Posterior cingulate gyrus (tissue), 11 donors: ENCODE measurements around the gene SPCS3.
"Not testable (repeated sequence)": the region's sequence is repeated elsewhere in the genome, so short reads cannot be mapped to it uniquely, and the experiment has no call there.

Experiments
- DNase-seq, 10 donors: peaks; one replicate each; pipeline versions ENCODE4 v3.0.0 to v3.0.0-alpha.2; 2020 to 2021; ENCODE audit warnings: mixed read lengths in 3 of 10
- intact Hi-C: fragments of 100-400 bp; cut with DNase I; formaldehyde crosslinking; loops from one replicate; pipeline ENCODE4 v1.15.1; 2023

The SPCS3 gene

DNA sequence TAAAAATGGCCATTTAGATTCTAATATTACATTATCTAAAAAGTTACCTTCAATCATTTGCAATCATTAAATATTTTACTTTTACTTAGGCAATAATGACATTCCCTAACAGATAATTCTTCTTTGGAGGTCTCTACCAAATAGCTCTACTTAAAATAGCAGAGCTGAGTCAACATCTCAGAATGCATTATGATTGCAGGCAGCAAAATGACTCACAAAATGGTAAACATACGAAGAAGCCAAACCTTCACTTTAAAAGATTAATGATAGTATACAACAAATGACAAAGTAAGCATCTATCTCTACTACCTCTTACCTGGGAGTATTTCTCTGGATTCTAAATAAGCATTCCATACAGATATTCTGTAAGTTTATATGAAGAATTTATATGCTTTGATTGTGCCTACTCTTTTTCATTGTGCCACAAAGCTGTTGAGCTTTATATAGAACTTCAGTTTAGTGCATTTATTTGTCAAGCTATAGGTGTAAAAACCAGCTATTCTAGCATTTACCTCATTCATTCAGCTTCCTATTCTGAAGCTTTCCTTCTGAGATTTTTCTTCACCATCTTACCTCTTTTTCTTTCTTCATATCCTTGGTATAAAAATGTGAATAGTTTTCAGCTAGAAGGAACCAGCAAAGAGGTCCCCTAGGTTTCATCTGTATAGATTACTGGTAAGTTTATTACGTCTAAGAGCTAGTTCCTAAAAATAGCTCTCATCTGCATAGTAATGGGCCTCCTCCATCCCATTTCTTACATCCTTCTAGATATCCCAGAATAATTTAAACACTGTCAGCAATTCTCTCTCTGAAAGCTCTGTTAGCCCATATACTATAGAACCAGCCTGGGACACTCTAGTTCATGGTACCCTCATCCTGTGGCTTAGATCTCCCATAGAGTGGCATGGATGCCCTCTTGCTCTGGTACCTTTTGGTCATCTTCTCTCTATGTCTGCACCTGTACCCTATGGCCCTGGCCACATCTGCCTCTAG lies 17.2 kb upstream of the SPCS3 start:
- intact Hi-C loops: no loop called here

GRCh38 chr4:176303938-176304337 lies 15.8 kb upstream of the SPCS3 start:
- intact Hi-C loops: no loop called here
- DNase-seq: no peak

More for the DNA sequence above, 17.2 kb upstream of the SPCS3 start:
- DNase-seq: no peak

GRCh38 chr4:176306837-176307665 lies 12.7 kb upstream of the SPCS3 start:
- DNase-seq: no peak
- intact Hi-C loops: no loop called here

DNA sequence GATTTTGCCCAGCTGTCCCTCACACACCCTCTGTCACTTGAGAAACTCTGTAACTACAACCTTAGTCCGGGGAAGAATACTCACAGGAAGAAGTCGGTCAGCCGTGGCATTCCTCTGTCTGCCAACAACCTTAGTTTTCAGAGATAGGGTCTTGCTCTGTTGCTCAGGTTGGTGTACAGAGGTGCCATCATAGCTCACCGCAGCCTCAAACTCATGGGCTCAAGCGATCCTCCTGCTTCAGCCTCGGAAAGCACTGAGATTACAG lies 12.2 kb upstream of the SPCS3 start:
- intact Hi-C loops: no loop called here

DNA sequence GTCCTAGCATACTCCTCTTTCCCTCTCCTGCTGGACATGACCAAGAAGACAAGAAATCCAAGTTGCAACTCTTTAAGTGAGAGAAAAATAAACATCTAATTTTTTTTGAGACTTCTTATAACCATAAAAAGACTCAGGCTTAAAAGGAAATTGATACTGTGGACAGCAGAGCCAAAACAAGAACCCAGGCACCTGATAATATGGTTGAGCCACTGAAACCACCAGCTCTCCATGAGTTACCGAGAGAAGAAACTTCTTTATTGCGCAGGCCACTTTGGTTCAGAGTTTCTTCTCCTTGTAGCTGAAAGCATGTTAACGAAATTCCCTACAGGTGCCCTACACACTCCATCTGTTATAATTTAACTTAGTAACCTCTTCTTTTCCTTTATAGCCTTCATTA lies 11.3 kb upstream of the SPCS3 start:
- intact Hi-C loops: no loop called here
- DNase-seq: no peak

More for the DNA sequence above, 12.2 kb upstream of the SPCS3 start:
- no peak for DNase-seq

DNA sequence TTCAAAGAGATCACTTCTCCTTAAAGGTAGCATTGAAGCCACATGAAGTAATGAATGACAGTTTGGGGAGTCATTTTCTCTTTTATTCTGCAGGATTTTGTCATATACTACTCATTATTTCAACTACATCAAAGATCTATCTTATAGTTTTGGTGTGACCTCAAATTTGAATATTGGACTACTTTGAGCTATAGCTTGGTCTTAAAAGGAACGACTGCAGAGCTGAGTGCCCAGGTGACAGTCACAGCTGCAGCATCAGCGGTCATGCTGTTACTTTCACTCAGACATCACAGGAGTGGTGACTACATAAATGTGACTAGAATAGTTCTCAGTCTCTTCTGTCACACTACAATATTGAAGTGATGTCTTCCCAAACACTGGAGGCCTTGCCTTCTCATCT lies 10.7 kb upstream of the SPCS3 start:
- no peak for DNase-seq
- intact Hi-C loops: no loop called here

DNA sequence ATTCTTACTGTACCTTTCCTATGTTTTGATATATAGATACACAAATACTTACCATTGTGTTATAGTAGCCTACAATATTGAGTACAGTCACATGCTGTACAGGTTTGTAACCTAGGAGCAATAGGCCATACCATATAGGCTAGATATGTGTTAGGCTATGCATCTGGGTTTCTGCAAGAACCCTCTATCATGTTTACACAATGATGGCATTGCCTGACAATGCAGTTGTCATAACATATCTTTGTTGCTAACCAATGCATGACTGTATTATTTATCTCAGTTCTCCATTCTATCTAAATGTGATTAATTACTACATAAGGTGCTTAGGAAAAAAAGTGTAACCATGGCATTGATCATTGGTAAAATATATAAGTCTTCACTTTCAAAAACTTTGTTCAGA lies 10.0 kb upstream of the SPCS3 start:
- no peak for DNase-seq
- intact Hi-C loops: no loop called here

DNA sequence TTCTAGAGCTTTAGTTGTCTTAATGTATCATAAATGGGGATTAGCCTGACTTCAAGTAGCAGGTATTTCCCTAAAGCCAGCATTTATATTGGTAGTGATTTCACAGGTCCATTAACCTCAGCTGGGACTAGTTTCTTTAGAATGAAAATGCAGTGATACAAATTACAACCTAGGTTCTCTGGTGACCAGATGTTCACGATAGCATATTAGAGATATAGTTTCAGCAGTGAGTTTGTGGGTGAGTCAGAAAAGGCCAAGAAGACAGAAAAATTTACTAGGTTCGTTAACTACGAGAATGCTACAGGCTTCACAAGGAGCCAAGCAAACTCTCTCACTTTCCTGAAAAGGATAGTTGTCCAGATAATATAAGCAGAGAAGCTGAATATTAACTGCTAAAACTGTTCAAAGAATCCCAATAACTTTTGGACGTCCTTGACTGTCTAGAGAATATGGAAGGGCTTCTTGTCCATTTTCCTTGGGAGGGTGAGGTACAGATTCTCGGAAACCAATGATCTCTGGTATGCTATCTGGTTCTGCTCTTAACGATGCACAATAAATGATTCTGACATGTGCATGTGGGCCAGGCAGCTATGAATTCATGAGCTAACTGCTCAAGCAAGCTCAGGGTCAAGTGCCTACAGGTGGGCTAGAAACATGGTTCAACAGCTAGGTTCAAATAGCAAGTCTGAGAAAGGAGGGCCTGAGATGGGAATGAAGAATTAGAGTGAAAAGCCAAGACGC lies 6.0 kb upstream of the SPCS3 start:
- intact Hi-C loops: no loop called here
- DNase-seq: no peak

- no peak for DNase-seq
- intact Hi-C loops: loop anchor here (1.0 kb wide), 1 partner anchor 21 kb away; no protein-coding TSS in a partner anchor
Measured at GRCh38 chr4:176319151-176319703, 539 bp upstream of the SPCS3 start.

DNA sequence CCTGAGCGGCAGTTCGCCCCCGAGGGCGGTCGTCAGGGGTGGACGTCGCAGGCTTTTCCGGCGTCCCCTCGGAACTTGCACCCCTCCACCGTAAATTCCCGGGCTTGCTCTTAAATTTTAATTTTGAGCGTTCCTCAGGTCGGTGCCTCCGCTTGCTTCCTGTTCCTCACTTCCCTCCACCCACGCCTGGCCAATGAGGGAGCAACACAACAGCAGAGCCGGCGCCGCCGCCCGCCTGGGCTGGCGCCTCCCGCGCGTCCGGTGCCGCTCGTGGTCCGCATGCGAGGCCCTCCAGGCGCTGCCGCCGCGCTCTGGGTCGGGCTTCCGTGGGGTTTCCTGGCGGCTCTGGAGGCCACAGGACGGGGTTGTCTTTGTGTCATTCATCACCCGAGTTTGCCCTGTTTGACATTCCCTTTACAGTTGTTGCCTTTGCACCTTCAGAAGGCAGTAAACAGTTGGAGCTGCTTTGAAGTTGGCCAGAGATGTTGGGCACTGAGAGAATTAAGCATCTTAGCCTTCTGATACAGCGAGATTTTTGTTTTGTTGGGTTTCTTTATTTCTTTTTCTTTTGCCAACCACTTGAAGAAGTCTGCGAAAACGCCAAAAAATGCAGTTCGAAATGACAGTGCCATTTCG lies 692 bp downstream of the SPCS3 start:
- intact Hi-C loops: loop anchor here (2.0 kb wide), 1 partner anchor 126 kb away; the partner anchor contains the start of gene SPATA4
- peak; percentile 73 to 97 (median 85) for DNase-seq

- DNase-seq: no peak
- intact Hi-C loops: loop anchor here (2.0 kb wide), 1 partner anchor 126 kb away; the partner anchor contains the start of gene SPATA4
Measured at GRCh38 chr4:176320976-176321361, 1.2 kb downstream of the SPCS3 start.

- intact Hi-C loops: loop anchor here (2.0 kb wide), 1 partner anchor 127 kb away; the partner anchor contains the start of gene SPATA4
- no peak for DNase-seq
Measured at GRCh38 chr4:176321589-176321988, 1.8 kb downstream of the SPCS3 start.

DNA sequence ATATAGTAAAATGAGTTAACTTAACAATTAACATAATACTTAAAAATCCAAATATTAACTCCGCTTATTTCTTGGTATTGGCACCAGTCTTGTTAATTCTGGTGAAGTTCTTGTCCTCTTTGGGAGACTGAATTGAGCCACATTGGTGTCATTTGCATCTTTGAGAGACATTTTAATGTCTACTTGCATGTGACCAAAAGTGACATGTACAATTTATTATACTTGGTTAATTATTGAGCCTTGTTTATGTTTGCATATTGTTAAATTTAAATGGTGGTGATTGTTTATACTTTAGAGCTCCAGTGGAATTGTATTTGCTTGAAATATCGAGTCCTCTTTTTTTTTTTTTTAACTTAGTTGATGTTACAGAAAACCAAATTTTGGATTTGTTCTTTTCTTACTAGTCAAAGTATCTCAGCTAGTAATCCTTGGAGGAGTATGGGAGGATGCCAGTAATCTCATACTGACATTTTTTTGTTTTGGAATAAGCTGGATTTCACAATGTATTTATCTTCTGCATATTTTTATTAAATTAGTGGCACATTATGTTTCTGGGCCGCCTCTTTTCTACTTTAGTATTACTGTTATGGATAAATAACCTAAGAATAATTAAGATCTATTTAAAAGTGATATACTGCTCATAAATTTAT lies 3.9 kb downstream of the SPCS3 start:
- no peak for DNase-seq
- intact Hi-C loops: no loop called here

GRCh38 chr4:176324876-176325275 lies 5.1 kb downstream of the SPCS3 start:
- intact Hi-C loops, DNase-seq: not testable (repeated sequence)

DNA sequence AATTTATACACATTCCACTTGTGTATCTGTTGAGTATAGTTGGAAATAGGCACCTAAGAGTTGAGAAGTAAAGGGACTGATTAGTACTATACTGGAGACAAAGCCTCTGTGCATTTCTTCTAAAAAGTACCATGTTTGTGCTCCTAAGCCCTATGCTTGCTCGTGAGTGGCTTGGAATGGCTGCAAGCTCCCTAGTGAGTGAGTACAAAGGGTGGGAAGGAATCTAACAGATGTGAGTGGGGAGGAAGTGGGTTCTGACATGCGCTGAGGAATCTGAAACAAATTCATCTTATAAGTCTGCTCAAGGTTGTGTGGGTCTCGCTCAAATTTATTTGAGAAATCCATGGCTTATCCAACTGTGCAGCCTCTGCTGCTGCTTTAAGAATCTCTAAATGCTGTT lies 13.3 kb downstream of the SPCS3 start:
- intact Hi-C loops: no loop called here
- no peak for DNase-seq

DNA sequence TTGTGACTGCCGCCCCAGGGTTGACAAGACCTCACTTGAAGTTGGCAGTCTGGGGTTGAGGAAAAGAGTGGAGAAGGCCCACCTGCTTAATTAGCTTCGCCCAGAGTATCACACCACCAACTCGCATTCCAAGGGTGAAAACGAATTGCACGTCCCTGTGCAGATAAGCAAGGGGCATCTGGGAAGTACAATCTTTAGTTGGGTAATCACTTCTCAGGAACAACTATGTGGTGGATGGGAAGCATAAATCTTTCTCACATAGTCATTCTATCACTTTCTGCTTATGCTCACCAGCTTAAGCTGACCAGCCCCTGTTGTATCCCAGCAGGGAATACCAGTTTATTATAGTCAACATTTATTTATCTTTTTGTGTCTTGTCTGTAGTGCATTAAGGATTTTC lies 14.3 kb downstream of the SPCS3 start:
- intact Hi-C loops: no loop called here
- DNase-seq: no peak

GRCh38 chr4:176335421-176335820 lies 15.7 kb downstream of the SPCS3 start:
- intact Hi-C loops: no loop called here
- no peak for DNase-seq

- no peak for DNase-seq
- intact Hi-C loops: loop anchor here (1.0 to 10.0 kb wide), 3 partner anchors 21 to 393 kb away; partner anchors contain the start of genes SPCS3 and WDR17
Measured at GRCh38 chr4:176339936-176340761, 20.4 kb downstream of the SPCS3 start.
